K562 (cell line): ENCODE results near the gene SH3GLB2. TPM values are rescaled to one million over a fixed set of nuclear protein-coding genes. Genes with fewer than 3 reads are reported as not detected.

ENCODE experiments used
- ATF1 ChIP-seq, 2 experiments: fragments of 450-650 bp in 1 of 2; IDR thresholded peaks; 2 replicates each; pipeline ENCODE4 v1.6.1; 2016; ENCODE audit warnings: missing compliant biosample characterization in 1 of 2, missing genetic modification characterization in 1 of 2
- DPF2 ChIP-seq: fragments of 450-650 bp; IDR thresholded peaks from 2 replicates; pipeline ENCODE4 v1.6.1; 2016
- E2F3 ChIP-seq: fragments of 250-450 bp; sonication (Bioruptor Pico); IDR thresholded peaks from 2 replicates; pipeline ENCODE4 v1.4.0; 2020; ENCODE audit warnings: mild to moderate bottlenecking
- ETV5 ChIP-seq: sonication (generic); formaldehyde crosslinking; IDR thresholded peaks from 2 replicates; pipeline ENCODE4 v1.4.0; 2020; ENCODE audit warnings: low read depth, mild to moderate bottlenecking, missing genetic modification reagents
- GABPA ChIP-seq: fragments of 200-800 bp; sonication (Bioruptor generic); conservative IDR thresholded peaks from 2 replicates; pipeline ENCODE4 v1.6.1; 2016; ENCODE audit warnings: low read depth, missing genetic modification characterization, missing compliant biosample characterization
- GABPB1 ChIP-seq: sonication (generic); formaldehyde crosslinking; IDR thresholded peaks from 2 replicates; pipeline ENCODE4 v1.8.0; 2022; ENCODE audit warnings: mild to moderate bottlenecking, missing genetic modification reagents
- SETDB1 ChIP-seq: IDR thresholded peaks from one replicate; pipeline ENCODE4 v1.6.1; 2012; ENCODE audit warnings: low read length, control low read depth, inconsistent platforms
- SOX6 ChIP-seq: fragments of 450-650 bp; IDR thresholded peaks from 2 replicates; pipeline ENCODE4 v1.6.1; 2014; ENCODE audit warnings: mild to moderate bottlenecking
- XRCC5 ChIP-seq: fragments of 200-400 bp; formaldehyde crosslinking; IDR thresholded peaks from 2 replicates; pipeline ENCODE4 v1.6.1; 2017; ENCODE audit warnings: low read depth, mild to moderate bottlenecking, low read length
- YY1 ChIP-seq, 3 experiments: IDR thresholded peaks; 2 replicates each; pipeline ENCODE4 v1.6.1; 2011; ENCODE audit warnings: low read length in 2 of 3, mild to moderate bottlenecking in 2 of 3, moderate library complexity in 2 of 3, borderline replicate concordance in 1 of 3, control low read depth in 1 of 3, low read depth in 1 of 3; ENCODE audit not compliant: insufficient read depth in 3 of 3, insufficient replicate concordance in 2 of 3, control insufficient read depth in 1 of 3, insufficient read length in 1 of 3; ENCODE audit errors: extremely low read depth in 1 of 3
- ZBTB9 ChIP-seq: fragments of 450-650 bp; formaldehyde crosslinking; IDR thresholded peaks from 2 replicates; pipeline ENCODE4 v1.4.0; 2020; ENCODE audit warnings: mild to moderate bottlenecking, moderate library complexity
- ZNF253 ChIP-seq: fragments of 250-450 bp; sonication (Bioruptor Pico); conservative IDR thresholded peaks from 2 replicates; pipeline ENCODE4 v1.6.1; 2021; ENCODE audit warnings: mild to moderate bottlenecking
- polyA plus RNA-seq, 8 experiments: library from polyadenylated mRNA; depleted of rRNA in 4 of 8; stranded (reverse) in 5 of 8; unstranded in 3 of 8; fragments of >200 nt; fragmentation: Nextera tagmentation in 2 of 8; fragmentation: Illumina TruSeq in 1 of 8; extraction: Ambion mirVana in 2 of 8; extraction: Trizol in 1 of 8; gene quantifications; 2 replicates each; pipeline versions ENCODE4 v1.2.1 to v1.2.3, GENCODE V29; 2011 to 2014; ENCODE audit warnings: inconsistent platforms in 1 of 8, missing spikeins in 1 of 8
- total RNA-seq, 7 experiments: library from RNA; depleted of rRNA in 6 of 7; stranded (reverse); fragments of >200 nt in 6 of 7; fragmentation: Illumina TruSeq in 2 of 7; extraction: Trizol in 2 of 7; gene quantifications; 2 replicates each; pipeline versions ENCODE4 v1.2.1 to v1.2.3, GENCODE V29; 2011 to 2021; ENCODE audit warnings: low replicate concordance in 1 of 7
- TF ChIP-seq, protein P1 (sequence below): fragments of 250-450 bp; sonication (Bioruptor Pico); IDR thresholded peaks from 2 replicates; pipeline ENCODE4 v1.5.0; 2020; ENCODE audit warnings: mild to moderate bottlenecking
- TF ChIP-seq, protein P2 (sequence below): fragments of 250-450 bp; sonication (Bioruptor Pico); IDR thresholded peaks from 2 replicates; pipeline ENCODE4 v1.4.0; 2020; ENCODE audit warnings: borderline replicate concordance
- TF ChIP-seq, protein P3 (sequence below), 2 experiments: IDR thresholded peaks; 2 replicates each; pipeline ENCODE4 v1.6.1; 2012; ENCODE audit warnings: improper control_type of control experiment in 2 of 2, low read depth in 2 of 2, low read length in 2 of 2, borderline replicate concordance in 1 of 2

SH3GLB2 gene
- total and polyA plus RNA-seq, 9 of the 15 experiments (the other 6 are each of a cell fraction or from before 2014, with no cell fraction given) = 0.20 to 118 (median 58.8) TPM

DNA sequence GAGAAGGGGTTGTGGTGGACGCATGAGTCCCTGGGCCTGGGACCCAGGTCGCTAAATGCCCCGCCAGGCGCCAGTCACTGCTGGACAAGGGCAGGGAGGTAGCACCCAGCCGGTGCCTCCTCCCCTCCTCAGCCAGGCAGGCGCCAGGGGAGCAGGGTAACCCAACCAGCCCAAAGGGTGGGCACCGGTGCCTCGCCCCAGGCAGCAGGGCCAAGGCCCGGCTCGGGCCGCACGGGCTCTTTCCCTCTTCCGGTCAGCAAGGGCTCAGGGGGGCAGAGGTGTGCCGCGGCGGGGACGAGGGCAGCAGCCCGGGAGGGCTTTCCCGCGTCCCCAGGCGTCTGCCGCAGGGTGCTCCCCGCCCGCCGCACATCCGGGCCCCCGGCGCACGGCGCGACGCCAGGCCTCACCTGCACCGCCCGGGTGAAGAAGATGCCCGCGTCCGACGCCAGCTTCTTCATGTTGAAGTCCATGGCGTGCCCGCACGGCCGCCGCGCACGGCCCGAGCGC, 393 bp downstream of the SH3GLB2 start (continued):
- TF ChIP-seq, protein P1, sequence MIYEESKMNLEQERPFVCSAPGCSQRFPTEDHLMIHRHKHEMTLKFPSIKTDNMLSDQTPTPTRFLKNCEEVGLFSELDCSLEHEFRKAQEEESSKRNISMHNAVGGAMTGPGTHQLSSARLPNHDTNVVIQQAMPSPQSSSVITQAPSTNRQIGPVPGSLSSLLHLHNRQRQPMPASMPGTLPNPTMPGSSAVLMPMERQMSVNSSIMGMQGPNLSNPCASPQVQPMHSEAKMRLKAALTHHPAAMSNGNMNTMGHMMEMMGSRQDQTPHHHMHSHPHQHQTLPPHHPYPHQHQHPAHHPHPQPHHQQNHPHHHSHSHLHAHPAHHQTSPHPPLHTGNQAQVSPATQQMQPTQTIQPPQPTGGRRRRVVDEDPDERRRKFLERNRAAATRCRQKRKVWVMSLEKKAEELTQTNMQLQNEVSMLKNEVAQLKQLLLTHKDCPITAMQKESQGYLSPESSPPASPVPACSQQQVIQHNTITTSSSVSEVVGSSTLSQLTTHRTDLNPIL (CRISPR knock-in tag) = no peak
- TF ChIP-seq, protein P2, sequence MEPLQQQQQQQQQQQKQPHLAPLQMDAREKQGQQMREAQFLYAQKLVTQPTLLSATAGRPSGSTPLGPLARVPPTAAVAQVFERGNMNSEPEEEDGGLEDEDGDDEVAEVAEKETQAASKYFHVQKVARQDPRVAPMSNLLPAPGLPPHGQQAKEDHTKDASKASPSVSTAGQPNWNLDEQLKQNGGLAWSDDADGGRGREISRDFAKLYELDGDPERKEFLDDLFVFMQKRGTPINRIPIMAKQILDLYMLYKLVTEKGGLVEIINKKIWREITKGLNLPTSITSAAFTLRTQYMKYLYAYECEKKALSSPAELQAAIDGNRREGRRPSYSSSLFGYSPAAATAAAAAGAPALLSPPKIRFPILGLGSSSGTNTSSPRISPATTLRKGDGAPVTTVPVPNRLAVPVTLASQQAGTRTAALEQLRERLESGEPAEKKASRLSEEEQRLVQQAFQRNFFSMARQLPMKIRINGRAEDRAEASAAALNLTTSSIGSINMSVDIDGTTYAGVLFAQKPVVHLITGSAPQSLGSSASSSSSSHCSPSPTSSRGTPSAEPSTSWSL (CRISPR knock-in tag) = 0 out of 2 replicates have a peak, but pooled peaks have one; percentile 70
- TF ChIP-seq SOX6 (no peak), SETDB1 (no peak), GABPB1 (CRISPR knock-in tag) (peak; percentile 56; the same call in 1 of the 2 replicates), ZBTB9 (0 out of 2 replicates have a peak, but pooled peaks have one; percentile 31), ETV5 (CRISPR knock-in tag) (peak; percentile 57; the same call in 1 of the 2 replicates), XRCC5 (peak; percentile 66; the same call in 1 of the 2 replicates), DPF2 (no peak), ATF1 (CRISPR knock-in tag; IDR thresholded peaks at IDR 0.05) (no peak), ATF1 (tag; IDR thresholded peaks at IDR 0.05) (peak; percentile 28; the same call in 1 of the 2 replicates), E2F3 (CRISPR knock-in tag) (0 out of 2 replicates have a peak, but pooled peaks have one; percentile 44), GABPA (peak; percentile 55), YY1 (IDR thresholded peaks at IDR 0.05; ENCODE audit: borderline replicate concordance in 1 of 3, control insufficient read depth in 1 of 3, extremely low read depth in 1 of 3, insufficient read depth in 3 of 3, insufficient read length in 1 of 3, insufficient replicate concordance in 2 of 3, low read depth in 1 of 3, low read length in 2 of 3) (no peak), ZNF253 (no peak)
- TF ChIP-seq, protein P3, sequence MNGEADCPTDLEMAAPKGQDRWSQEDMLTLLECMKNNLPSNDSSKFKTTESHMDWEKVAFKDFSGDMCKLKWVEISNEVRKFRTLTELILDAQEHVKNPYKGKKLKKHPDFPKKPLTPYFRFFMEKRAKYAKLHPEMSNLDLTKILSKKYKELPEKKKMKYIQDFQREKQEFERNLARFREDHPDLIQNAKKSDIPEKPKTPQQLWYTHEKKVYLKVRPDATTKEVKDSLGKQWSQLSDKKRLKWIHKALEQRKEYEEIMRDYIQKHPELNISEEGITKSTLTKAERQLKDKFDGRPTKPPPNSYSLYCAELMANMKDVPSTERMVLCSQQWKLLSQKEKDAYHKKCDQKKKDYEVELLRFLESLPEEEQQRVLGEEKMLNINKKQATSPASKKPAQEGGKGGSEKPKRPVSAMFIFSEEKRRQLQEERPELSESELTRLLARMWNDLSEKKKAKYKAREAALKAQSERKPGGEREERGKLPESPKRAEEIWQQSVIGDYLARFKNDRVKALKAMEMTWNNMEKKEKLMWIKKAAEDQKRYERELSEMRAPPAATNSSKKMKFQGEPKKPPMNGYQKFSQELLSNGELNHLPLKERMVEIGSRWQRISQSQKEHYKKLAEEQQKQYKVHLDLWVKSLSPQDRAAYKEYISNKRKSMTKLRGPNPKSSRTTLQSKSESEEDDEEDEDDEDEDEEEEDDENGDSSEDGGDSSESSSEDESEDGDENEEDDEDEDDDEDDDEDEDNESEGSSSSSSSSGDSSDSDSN (IDR thresholded peaks at IDR 0.05; ENCODE audit: borderline replicate concordance in 1 of 2, low read depth in 2 of 2, low read length in 2 of 2) = 0 out of 4 replicates have a peak, but pooled peaks of 1 of the 2 experiments have one; percentile 6
